Activated T-helper 1 cell treated with anti-CD3 and anti-CD28 coated beads, Interleukin-12 subunit alpha, Interleukin-12 subunit beta, Interleukin-2, Interleukin-4 antibody, amounts not matched to agents 30 ng/mL and 10 ng/mL and 1 ng/mL, durations not matched to agents 14 hours and 24 hours and 36 hours (primary cell): ENCODE data around the gene CLEC2B. TPM values are rescaled to one million over a fixed set of nuclear protein-coding genes. Genes with fewer than 3 reads are reported as not detected.

Source experiments
- DNase-seq: peaks from one replicate; pipeline ENCODE4 v3.0.0; 2021; ENCODE audit warnings: low spot score
- H3K27ac Mint-ChIP-seq: one replicate; pipeline ENCODE4 v1.8.0; 2021; ENCODE audit warnings: mild to moderate bottlenecking, mixed read lengths
- H3K27me3 Mint-ChIP-seq: one replicate; pipeline ENCODE4 v1.8.0; 2022; ENCODE audit warnings: mild to moderate bottlenecking, moderate library complexity, mixed read lengths; ENCODE audit not compliant: insufficient read depth
- H3K36me3 Mint-ChIP-seq: one replicate; pipeline ENCODE4 v1.8.0; 2021; ENCODE audit warnings: low read depth, mixed read lengths
- H3K4me1 Mint-ChIP-seq: one replicate; pipeline ENCODE4 v1.8.0; 2021; ENCODE audit warnings: low read depth, mixed read lengths
- H3K4me3 Mint-ChIP-seq: one replicate; pipeline ENCODE4 v1.8.0; 2021; ENCODE audit warnings: mild to moderate bottlenecking, moderate library complexity, mixed read lengths
- H3K9me3 Mint-ChIP-seq: one replicate; pipeline ENCODE4 v1.8.0; 2021; ENCODE audit warnings: mixed read lengths
- intact Hi-C: fragments of 100-400 bp; cut with micrococcal nuclease; formaldehyde crosslinking; loops from one replicate; pipeline ENCODE4 v1.15.1; 2024
- total RNA-seq: library from RNA; stranded (reverse); gene quantifications from 2 replicates; pipeline ENCODE4 v1.2.3, GENCODE V29; 2022

The CLEC2B gene
- 13.1 and 14.3 TPM in 2 replicates for total RNA-seq

GRCh38 chr12:9869307-9870161 lies at the start of gene CLEC2B:
CLEC2B (minus strand) TSS chr12:9869354.
- H3K27me3 Mint-ChIP-seq, result no peaks in the 10 kb centered on the region
- peak within 1 kb of the TSS; percentile 93 for H3K4me3 Mint-ChIP-seq
- DNase-seq, result peak; percentile 17
- H3K36me3 Mint-ChIP-seq, result peaks cover 3% of the 10 kb centered on the region
- H3K9me3 Mint-ChIP-seq, result no peaks in the 10 kb centered on the region
- intact Hi-C loops, result loop anchor here (1.0 to 5.0 kb wide), 16 partner anchors 55 to 922 kb away; partner anchors contain the start of genes GABARAPL1, M6PR and YBX3
- peaks cover 45% of the 10 kb centered on the region for H3K4me1 Mint-ChIP-seq
- H3K27ac Mint-ChIP-seq, result peak within 1 kb of the TSS; percentile 97

- Mint-ChIP-seq H3K9me3 (peaks cover 63% of the 10 kb centered on the region), H3K27ac (no peak overlapping the region), H3K36me3 (peaks cover 13% of the 10 kb centered on the region), H3K4me1 (peaks cover 15% of the 10 kb centered on the region), H3K27me3 (peaks cover 8% of the 10 kb centered on the region), H3K4me3 (no peak overlapping the region)
- intact Hi-C loops, result no loop called here
- no peak for DNase-seq
These were observed 42.6 kb upstream of the CLEC2B start for GRCh38 chr12:9911708-9912107.

DNA sequence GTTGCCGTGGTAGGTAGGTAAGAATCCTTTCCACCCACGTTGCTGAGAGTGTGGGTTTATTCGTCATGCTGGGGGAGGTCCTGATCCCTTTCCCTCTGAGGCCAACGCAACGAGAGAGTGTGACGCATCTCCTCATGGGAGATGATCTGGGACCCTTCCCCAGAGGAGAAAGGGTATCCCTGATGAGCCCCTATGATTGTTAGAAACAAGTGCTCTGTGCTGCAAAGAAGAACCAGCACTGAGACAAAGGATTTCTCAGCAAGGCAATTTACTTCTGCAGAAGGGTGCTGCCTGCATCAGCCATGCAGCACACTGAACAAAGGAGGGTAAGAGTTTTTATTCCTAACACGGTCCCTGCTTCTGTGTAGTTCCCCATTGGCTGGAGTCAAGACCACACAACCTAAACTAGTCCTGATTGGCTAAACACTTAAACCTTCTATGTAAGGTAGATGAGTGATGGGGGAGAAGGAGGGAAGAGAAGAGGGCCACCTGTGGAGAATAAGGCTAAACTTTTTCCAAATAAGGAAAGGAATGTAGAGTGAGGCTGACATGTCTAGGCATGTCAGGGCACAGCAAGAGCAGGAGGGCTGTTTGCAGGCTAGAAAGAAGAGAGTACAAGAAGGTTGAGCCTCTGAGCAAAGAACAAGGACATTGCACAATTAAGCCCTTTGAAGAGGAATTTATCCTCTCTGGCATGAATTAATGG lies 41.7 kb upstream of the CLEC2B start:
- Mint-ChIP-seq H3K4me3 (no peak overlapping the region), H3K9me3 (peaks cover 65% of the 10 kb centered on the region), H3K27ac (no peak overlapping the region), H3K27me3 (peaks cover 8% of the 10 kb centered on the region), H3K4me1 (peaks cover 23% of the 10 kb centered on the region), H3K36me3 (peaks cover 15% of the 10 kb centered on the region)
- DNase-seq, result no peak
- intact Hi-C loops, result no loop called here

- Mint-ChIP-seq H3K27ac (no peak overlapping the region), H3K4me3 (no peak overlapping the region), H3K9me3 (peaks cover 66% of the 10 kb centered on the region), H3K27me3 (peaks cover 7% of the 10 kb centered on the region), H3K4me1 (peaks cover 23% of the 10 kb centered on the region), H3K36me3 (peaks cover 15% of the 10 kb centered on the region)
- intact Hi-C loops, result no loop called here
- no peak for DNase-seq
These were observed 40.6 kb upstream of the CLEC2B start for GRCh38 chr12:9909724-9910123.

GRCh38 chr12:9908350-9908749 lies 39.2 kb upstream of the CLEC2B start:
- peaks cover 15% of the 10 kb centered on the region for H3K36me3 Mint-ChIP-seq
- H3K9me3 Mint-ChIP-seq, result peaks cover 72% of the 10 kb centered on the region
- H3K4me1 Mint-ChIP-seq, result peaks cover 23% of the 10 kb centered on the region
- no peaks in the 10 kb centered on the region for H3K27me3 Mint-ChIP-seq
- intact Hi-C loops, result no loop called here
- H3K4me3 Mint-ChIP-seq, result no peak overlapping the region
- no peak overlapping the region for H3K27ac Mint-ChIP-seq
- DNase-seq, result no peak

GRCh38 chr12:9907769-9908168 lies 38.6 kb upstream of the CLEC2B start:
- no peak for DNase-seq
- intact Hi-C loops, result loop anchor here (2.0 kb wide), 2 partner anchors 41 to 43 kb away; no protein-coding TSS in a partner anchor
- H3K9me3 Mint-ChIP-seq, result peaks cover 77% of the 10 kb centered on the region
- H3K36me3 Mint-ChIP-seq, result peaks cover 14% of the 10 kb centered on the region
- H3K27ac Mint-ChIP-seq, result no peak overlapping the region
- peaks cover under 1% of the 10 kb centered on the region for H3K27me3 Mint-ChIP-seq
- no peak overlapping the region for H3K4me3 Mint-ChIP-seq
- peaks cover 23% of the 10 kb centered on the region for H3K4me1 Mint-ChIP-seq

GRCh38 chr12:9906873-9907272 lies 37.7 kb upstream of the CLEC2B start:
- Mint-ChIP-seq H3K9me3 (peaks cover 76% of the 10 kb centered on the region), H3K27ac (peak overlapping the region; percentile 69), H3K27me3 (peaks cover 2% of the 10 kb centered on the region), H3K4me3 (peak overlapping the region; percentile 28), H3K36me3 (peaks cover 13% of the 10 kb centered on the region), H3K4me1 (peaks cover 23% of the 10 kb centered on the region)
- peak; percentile 23 for DNase-seq
- intact Hi-C loops, result loop anchor here (2.0 kb wide), 2 partner anchors 42 kb away; no protein-coding TSS in a partner anchor

DNA sequence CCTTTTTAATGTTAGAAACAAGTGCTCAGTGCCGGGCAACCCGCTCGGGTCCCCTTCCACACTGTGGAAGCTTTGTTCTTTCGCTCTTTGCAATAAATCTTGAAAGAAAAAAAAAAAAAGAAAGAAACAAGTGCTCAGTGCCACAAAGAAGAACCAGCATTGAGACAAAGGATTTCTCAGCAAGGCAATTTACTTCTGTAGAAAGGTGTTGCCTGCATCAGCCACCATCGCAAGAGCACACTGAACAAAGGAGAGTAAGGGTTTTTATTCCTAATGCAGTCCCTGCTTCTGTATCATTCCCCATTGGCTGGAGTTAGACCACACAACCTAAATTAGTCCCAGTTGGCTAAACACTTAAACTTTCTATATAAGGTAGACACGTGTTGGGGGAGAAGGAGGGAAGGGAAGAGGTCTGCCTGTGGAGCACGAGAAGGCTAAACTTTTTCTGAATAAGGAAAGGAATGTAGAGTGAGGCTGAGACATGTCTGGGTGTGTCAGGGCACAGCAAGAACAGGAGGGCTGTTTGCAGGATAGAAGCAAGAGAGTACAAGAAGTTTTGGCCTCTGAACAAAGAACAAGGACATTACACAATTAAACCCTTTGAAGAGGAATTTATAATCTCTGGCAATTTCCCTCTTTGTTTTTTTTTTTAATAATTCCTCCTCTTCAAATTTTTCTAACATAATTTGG lies 33.5 kb upstream of the CLEC2B start:
- H3K36me3 Mint-ChIP-seq, result peaks cover 7% of the 10 kb centered on the region
- peaks cover 6% of the 10 kb centered on the region for H3K27me3 Mint-ChIP-seq
- H3K4me3 Mint-ChIP-seq, result no peak overlapping the region
- H3K27ac Mint-ChIP-seq, result no peak overlapping the region
- intact Hi-C loops, result no loop called here
- peaks cover 47% of the 10 kb centered on the region for H3K9me3 Mint-ChIP-seq
- peaks cover 18% of the 10 kb centered on the region for H3K4me1 Mint-ChIP-seq
- no peak for DNase-seq

DNA sequence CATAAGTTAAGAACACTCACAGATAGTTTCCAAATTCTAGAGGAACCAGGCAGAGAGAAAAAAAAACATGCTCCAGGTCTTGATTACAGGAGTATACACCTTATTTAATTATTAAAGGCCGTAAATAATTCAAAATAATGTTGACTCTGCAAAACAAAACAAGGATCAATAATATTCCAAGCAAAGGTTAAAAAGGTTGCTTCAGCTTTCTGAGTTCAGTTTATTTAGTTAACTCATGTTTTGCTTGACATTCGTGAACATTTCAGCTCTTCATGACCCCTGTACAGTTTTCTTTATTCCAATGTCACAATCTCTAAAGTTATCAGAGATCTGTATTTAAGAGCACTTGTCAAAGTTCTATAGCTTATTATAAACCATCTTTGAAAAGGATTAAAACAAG lies 31.8 kb upstream of the CLEC2B start:
- peaks cover 4% of the 10 kb centered on the region for H3K36me3 Mint-ChIP-seq
- H3K9me3 Mint-ChIP-seq, result peaks cover 36% of the 10 kb centered on the region
- no peak for DNase-seq
- no peak overlapping the region for H3K27ac Mint-ChIP-seq
- intact Hi-C loops, result no loop called here
- H3K27me3 Mint-ChIP-seq, result peaks cover 6% of the 10 kb centered on the region
- H3K4me3 Mint-ChIP-seq, result no peak overlapping the region
- no peaks in the 10 kb centered on the region for H3K4me1 Mint-ChIP-seq

DNA sequence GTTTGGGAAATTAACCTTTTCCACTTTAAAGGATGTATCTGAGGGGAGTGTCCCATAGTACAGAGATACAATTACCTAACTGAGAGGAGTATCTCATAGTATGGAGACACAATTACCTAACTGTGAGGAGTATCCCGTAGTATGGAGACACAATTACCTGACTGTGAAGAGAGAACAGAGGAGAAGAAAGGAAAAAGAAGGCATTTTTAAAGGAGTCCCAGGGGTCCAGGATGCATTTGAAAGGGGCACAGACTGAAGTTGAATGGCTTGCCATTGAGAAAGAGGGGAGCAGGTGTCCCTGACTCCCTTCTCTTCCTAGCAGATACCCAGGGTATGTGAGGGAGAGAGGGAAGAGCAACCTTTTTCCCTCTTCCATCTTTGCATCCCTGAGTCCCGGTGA lies 30.1 kb upstream of the CLEC2B start:
- Mint-ChIP-seq H3K27me3 (peaks cover 9% of the 10 kb centered on the region), H3K27ac (no peak overlapping the region), H3K36me3 (peaks cover 4% of the 10 kb centered on the region), H3K4me3 (no peak overlapping the region), H3K4me1 (peaks cover 2% of the 10 kb centered on the region), H3K9me3 (peaks cover 31% of the 10 kb centered on the region)
- intact Hi-C loops, result no loop called here
- no peak for DNase-seq

GRCh38 chr12:9897535-9897934 lies 28.4 kb upstream of the CLEC2B start:
- no peak for DNase-seq
- Mint-ChIP-seq H3K36me3 (peaks cover 2% of the 10 kb centered on the region), H3K27ac (no peak overlapping the region), H3K4me1 (peaks cover 9% of the 10 kb centered on the region), H3K27me3 (peaks cover 15% of the 10 kb centered on the region), H3K4me3 (no peak overlapping the region), H3K9me3 (peaks cover 15% of the 10 kb centered on the region)
- intact Hi-C loops, result no loop called here

DNA sequence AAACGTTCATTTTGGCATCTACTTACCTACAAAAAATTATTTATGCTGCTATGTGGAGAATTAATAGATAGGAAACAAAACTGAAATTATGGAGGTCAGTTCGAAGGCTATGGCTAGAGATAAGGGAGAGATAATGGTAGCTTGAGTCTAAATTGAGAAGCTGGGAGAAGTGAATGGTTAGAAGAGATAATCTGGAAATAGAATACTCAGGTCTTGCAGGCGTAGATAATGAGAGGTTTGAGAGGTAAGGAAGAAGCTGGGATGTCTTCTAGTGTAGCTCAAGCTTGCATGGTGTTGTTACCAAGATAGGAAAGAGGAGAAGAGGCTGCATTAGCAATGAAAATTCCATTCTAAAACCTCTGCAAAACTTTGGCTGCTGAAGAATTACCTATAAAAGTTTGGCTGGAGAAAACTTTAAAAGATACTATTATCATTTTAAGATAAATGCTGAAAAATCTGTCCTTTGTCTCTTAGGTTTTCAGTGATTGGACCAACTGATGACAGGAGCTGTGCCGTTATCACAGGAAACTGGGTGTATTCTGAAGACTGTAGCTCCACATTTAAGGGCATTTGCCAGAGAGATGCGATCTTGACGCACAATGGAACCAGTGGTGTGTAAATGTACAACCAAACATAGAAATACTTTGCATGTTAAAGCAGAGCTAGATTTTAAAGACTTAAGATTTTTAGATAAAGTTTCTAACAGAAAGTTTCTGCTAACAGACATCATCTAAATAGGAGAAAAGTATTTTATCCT lies 26.2 kb upstream of the CLEC2B start:
- Mint-ChIP-seq H3K4me1 (peaks cover 9% of the 10 kb centered on the region), H3K4me3 (no peak overlapping the region), H3K27ac (no peak overlapping the region), H3K27me3 (peaks cover 15% of the 10 kb centered on the region), H3K9me3 (peaks cover 1% of the 10 kb centered on the region), H3K36me3 (no peaks in the 10 kb centered on the region)
- intact Hi-C loops, result no loop called here
- no peak for DNase-seq
